ENCODE results near the gene GGNBP2.
"Not testable (repeated sequence)": the region's sequence is repeated elsewhere in the genome, so short reads cannot be mapped to it uniquely, and the experiment has no call there.

Gene GGNBP2

DNA sequence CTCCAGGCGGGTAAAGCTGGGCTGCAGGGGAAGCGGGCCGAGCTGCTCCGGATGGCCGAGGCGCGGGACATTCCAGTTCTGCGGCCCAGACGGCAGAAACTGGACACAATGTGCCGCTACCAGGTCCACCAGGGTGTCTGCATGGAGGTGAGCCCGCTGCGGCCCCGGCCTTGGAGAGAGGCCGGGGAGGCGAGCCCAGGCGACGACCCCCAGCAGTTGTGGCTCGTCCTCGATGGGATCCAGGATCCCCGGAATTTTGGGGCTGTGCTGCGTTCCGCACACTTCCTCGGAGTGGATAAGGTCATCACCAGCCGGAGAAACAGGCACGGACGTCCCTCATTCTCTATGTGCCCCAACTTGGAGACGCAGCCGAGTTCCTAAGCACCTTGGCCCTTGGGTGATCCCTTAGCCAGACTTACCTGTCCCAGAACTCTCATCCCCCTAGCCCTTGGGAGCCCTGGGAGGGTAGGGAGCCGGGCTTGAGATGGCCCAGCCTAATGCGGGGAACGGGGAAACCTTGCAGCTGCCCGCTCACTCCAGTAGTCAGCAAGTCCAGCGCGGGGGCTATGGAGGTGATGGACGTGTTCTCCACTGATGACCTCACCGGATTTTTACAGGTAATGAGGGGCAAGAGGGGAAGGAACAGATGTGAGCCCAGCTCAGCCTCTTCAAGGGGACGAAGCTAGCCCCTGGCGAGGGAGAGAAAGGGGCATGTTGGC, 57.5 kb downstream of the GGNBP2 start:
- DNase-seq = no peak

DNA sequence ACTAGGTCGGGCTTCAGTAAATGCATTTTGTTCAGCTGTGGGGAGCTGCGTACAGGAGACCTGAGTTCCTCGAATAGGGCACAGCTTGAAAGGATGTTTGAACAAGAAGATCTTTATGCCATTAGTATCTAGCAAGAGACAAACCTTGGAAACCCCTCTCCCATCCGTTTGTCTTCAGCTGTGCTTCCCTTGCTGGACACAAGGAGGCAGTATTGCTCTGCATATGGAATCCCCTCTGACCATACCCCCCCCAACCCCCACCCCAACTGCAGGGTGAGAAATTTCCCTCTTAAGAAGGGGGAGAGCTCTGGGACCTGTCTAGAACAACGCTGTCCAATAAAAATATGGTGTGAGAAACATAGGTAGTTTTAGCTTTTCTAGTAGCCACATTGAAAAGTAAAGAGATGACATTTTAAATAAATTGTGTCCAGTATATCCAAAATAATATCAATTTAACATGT, 58.2 kb downstream of the GGNBP2 start:
- no peak for DNase-seq

GRCh38 chr17:36605028-36605427, 60.3 kb downstream of the GGNBP2 start:
- not testable (repeated sequence) for DNase-seq

DNA sequence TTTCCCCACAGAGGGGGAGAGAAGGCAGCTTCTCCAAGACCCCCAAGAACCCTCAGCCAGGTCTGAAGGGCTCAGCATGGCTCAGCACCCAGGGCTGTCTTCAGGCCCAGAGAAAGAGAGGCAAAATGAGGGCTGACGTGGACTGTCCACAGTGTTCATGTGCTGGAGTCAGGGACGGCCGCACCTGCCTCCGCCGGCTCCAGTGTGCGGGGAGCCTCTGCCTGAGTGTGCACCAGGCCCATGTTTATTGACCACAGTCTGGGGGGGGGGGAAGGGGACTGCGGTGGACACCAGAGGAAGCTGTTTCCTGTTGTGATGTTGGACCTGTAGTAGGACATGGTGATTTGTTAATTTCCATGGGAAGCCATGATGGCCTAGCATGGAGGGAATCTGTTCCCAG, 63.6 kb downstream of the GGNBP2 start:
- DNase-seq = no peak

DNA sequence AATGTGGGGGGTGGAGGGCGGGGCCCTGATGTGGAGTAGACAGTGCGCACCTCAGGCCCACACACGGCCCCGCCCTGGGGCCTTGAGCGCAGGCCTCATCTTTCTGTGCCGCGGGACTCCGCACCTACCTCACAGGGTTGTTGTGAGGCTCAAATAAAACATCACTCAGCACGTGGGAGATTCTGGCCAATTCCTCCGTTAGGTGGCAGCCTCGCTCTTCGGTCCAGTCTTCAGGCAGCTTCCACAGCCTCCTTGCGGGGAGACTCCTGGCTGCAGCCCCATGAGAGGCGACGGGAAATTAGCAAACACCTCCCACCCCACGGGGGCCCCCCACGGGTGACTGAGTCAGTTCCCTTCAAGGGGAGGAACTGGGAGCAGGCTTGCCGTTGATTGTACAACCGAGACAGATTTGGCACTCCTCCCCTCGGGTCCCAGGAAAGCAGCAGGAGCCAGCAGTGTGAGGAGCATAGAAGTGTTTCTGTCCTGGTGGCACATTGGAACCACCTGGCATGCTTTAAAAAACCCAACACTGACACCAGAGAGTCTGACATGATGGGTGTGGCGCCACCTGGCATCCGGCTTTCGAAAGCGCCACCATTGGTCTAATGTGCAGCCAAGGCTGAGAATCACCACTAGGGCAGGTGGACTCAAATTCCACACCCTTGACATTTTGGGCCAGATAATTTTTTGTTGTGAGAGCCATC, 64.2 kb downstream of the GGNBP2 start:
- DNase-seq = peak in 1 of 2 experiments; percentile 60

DNA sequence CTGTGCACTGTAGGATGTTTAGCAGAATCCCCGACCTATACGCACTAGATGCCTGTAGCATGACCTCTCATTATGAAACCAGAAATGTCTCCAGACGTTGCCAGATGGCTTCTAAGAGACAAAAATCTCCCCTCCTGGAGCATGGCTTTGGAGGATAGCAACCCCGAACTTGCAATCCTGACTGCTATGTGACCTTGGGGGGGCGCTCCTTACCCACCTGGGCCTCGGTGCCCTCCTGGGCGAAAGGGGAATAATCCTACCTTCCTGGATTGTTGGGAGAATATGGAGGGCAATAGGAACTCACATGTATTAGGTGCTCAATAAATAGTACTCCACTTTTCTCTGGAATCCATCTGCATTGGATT, 64.8 kb downstream of the GGNBP2 start:
- no peak for DNase-seq

- DNase-seq = no peak
These were observed 65.8 kb downstream of the GGNBP2 start for GRCh38 chr17:36610474-36610873.

DNA sequence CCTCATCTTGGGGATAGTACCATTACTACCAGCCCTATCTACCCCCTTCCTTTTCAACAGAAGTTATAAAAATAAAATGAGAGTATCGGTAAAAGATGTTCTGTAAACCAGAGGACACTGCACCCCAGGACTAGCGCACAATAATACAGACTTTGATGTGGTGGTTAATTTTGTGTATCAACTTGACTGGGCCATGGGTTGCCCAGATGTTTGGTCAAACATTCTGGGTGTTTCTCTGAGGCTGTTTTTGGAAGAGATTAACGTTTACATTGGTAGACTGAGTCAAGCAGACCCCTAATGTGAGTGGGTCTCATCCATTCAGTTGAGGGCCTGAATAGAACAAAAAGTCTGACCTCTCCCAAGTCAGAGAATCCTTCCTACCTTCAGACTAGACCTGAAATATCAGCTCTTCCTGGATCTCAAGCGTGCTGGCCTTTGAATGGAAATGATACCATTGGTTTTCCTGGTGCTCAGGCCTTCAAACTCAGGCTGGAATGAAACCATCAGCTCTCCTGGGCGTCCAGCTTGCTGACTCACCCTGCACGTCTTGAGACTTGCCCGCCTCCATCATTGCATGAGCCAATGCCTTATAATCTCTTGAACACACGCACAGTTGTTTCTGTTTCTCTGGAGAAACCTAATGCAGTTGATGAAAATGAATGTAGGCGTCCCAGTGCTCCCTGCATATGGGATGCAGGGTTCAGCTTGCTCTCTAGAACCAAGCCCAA, 66.8 kb downstream of the GGNBP2 start:
- no peak for DNase-seq

DNA sequence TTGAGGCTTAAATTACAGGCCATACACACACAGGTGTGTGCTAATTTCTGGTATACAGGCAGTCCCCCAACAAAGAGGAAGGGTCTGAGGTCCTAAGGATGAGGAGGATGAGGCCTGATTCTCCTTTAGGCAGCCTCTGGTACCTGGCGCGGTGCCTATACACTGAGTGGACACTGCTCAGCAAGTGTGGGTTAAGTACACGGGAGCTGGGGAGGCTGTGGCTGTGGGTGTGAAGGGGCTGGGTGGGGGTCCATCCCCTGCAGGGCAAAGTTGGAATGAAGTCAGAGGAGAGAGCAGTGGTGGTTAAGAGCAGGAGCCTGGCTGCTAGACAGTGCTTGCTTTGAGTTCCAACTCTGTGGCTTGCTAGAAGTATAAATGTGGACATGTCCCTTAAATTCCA, 67.6 kb downstream of the GGNBP2 start:
- DNase-seq = no peak

DNA sequence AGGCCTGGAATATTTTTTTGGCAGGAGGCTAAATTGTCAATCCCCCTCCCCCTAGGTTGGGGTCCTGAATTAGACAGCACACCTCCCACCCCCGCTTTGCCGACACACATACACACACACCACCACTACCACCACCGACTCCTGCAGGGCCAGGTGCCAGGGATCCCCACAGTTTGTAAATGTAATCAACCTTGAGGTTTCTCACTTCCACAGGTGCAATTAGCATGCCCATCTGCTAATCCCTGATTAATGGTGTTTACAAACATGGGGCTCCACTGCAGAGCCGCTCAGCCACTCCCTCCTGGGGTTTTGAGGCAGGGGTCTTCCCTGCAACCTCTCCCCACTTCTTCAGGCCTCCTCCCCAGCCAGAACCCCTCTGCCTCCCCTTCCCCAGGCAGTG, 68.4 kb downstream of the GGNBP2 start:
- no peak for DNase-seq

DNA sequence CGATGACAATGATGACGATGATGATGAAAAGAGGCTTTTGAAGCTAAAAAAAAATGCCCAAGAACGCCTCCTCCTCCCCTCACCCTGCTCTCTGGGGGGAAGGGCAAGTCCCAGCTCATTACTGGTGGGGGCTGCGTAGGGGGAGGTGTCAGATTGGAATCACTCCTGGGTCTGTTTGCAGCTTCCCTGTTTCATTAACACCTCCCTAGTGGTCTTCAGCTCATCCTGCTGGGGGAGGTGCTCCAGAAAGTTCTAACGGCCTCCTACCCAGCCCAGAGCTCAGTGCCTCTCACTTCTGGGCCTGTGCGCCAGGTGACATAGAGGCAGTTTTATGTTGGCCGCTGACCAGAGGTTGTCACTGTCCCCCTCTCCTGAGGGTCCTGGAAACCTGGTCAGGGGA, 69.4 kb downstream of the GGNBP2 start:
- no peak for DNase-seq

- DNase-seq = no peak
These were observed 70.2 kb downstream of the GGNBP2 start for GRCh38 chr17:36614933-36615332.

DNA sequence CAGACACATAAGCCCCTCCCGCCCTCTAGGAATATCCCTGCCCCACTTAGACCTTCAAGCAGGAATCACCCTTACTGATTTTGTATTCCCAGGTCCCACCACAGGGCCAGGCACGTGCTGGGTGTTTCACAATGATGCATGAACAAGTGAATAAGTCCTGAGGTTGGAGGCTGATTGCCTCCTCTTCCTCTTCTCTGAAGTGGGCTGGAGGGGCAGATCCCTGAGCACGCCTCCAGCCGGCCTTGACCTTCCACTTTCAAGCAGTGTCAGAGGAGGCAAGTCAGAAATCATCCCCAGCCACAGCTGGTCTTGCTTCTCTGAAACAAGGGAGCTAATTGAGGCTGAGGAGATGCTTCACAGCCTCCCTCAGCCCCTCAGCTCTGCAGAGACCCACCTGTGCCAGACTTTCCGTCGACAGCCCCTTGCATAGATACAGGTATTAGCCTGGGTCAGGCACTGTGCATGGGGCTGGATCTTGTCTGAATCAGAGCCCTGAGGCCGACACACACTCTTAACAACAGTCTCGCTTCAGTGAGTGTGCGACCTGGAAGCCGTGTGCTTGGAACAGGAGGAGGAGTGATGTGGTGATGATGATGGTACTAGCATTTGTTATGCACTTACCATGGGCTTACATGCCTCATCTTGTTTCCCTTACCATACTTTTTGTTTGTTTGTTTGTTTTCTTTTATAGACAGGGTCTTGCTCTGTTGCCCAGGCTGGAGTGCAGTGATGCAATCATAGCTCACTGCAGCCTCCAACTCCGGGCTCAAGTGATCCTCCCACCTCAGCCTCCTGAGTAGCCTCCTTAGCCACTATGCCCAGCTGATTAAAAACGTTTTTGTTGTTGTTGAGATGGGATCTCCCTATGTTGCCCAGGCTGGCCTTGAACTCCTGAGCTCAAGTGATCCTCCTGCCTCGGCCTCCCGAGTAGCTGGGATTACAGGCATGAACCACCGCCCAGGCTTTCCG, 71.6 kb downstream of the GGNBP2 start:
- no peak for DNase-seq

DNA sequence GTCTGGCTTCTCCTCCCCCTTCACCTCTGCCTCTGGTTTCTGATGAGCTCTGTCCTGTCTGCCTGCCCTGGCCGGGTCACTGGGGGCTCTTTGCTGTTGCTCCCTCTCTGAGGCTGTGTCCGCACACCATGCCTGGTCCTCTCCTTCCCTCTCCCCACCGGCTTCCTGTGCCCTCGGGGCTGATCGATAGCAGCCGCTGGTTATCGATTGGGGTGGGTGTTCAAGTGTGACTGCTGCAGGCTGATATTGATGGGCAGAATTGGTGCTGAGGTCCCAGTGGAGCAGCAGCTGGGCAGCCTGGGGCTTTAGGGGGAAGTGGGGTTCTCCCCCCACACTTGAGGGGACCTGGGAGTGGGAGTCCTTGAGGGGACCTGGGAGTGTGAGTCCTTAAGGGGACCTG, 73.1 kb downstream of the GGNBP2 start:
- no peak for DNase-seq

GRCh38 chr17:36623281-36623680, 78.6 kb downstream of the GGNBP2 start:
- DNase-seq = no peak

DNA sequence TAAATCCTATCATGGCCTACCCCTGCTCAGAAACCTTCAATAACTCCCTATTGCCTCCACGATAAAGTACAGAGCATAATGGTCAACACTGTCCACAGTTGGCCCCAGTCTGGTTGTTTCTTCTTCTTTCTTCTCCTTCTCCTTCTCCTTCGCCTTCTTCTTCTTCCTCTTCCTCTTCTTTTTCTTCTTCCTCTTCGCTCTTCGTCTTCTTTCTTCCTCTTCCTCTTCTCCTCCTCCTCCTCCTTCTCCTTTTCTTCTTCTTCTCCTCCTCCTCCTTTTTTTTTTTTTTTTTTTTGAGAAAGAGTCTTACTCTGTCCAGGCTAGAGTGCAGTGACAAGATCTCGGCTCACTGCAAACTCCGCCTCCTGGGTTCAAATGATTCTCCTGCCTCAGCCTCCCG, 80.5 kb downstream of the GGNBP2 start:
- no peak for DNase-seq

- DNase-seq = no peak
These were observed 82.4 kb downstream of the GGNBP2 start for GRCh38 chr17:36627101-36627500.

DNA sequence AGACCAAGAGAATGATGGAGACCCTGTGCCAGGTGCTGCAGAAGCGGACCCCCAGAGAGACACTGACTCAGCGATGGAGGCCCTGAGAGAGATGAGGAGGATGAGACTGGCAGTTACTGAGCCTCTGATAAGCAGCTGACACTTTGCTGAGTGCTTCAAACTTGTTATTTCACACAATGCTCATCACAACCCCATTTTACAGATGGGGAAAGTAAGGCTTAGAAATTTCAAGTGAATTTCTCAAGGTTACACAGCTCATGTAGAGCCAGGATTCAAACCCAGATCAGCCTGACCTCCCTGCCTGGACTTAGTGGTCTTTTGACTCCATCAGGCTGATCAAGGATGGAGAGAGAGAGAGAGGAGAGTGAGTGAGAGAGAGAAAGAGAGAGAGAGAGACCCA, 83.9 kb downstream of the GGNBP2 start:
- no peak for DNase-seq

DNA sequence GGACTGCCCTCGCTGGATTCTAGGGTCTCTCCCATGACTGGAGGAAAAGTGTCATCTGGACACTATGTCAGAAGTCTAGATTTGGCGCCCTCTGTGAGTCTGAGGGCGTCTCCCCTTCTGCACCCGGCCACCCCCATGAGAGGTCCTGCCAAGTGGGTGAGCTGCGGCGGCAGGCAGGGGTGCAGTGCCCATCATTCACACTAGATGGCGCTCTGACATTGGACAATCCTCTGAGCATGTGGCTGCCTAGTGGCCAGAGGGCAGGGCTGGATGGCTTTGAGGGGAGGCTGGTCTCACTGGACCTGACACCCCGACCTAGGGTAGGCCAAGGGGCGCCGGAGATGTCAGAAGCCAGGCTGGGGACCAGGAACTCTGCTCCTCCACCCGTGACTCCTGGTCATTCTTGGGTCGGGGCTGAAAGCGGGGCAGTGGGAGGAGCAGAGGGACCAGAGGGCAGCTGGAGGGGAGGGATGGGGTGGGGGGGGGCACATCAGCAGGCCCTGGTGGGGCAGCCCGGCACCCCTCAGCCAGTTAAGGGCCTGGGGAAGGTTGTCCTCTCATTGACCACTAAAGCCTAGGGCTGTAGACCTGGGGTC, 84.6 kb downstream of the GGNBP2 start:
- peak in 1 of 2 experiments; percentile 26 for DNase-seq

DNA sequence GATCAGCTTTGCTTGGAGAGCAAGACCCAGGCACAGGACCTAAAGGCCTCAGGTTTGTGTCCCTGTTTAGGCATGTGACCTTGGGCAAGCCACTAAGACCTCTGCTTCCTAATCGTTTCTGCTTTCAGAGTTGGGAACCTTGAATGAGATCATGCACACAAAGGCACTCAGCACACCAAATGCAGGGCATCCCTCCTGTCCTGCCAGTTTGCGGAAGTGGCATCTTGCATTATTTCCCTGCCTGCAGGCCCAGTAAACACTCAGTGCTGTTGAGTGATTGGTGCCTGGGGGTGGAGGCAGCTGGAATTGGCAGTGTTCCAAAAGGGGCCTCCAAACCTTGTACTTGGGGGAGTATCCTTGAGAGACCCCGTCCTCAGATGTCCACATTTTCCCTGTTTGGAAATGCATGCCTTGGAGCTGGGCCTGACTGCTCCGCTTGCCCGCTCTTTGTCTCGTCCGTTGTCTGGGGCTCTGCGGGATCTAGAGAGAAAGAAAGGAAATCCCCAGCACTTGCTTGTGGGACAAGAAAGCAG, 85.3 kb downstream of the GGNBP2 start:
- no peak for DNase-seq

DNA sequence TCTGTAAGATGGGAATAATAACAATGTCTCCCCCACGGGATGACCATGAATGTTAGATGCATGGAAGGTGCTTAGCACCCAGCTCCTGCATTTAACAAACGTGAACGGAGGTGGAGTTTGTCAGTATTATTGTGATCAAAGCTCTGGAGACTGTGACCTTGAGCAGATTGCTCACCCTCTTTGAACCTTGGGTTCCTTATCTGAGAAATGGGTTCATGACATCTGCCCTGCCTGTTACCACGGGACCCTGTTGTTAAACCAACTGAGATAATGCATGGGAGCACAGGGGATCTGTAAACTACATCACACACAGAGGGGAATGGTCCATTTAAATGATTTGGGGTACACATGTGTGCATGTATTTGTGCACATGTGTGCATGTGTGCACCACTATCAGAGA, 86.3 kb downstream of the GGNBP2 start:
- DNase-seq = no peak

Measured in cerebellar nuclear complex (tissue), 1 donor.